Ovary (tissue), 9 donors: ENCODE data around the gene RPS6KA3. TPM values are rescaled to one million over a fixed set of nuclear protein-coding genes. Genes with fewer than 3 reads are reported as not detected.

Experiments
- DNase-seq, 5 donors: peaks; one replicate each; pipeline ENCODE4 v3.0.0-alpha.2; 2019 to 2020
- H3K27ac ChIP-seq, 2 donors: fragments of 200-600 bp; one replicate each; pipeline versions ENCODE4 v1.5.1 to v1.8.0; 2019 to 2022
- H3K27me3 ChIP-seq: fragments of 200-600 bp; one replicate; pipeline ENCODE4 v1.8.0; 2022
- H3K36me3 ChIP-seq: fragments of 200-600 bp; sonication (generic); one replicate; pipeline ENCODE4 v1.5.1; 2019
- H3K4me1 ChIP-seq: one replicate; pipeline ENCODE4 v1.8.1; 2013; ENCODE audit warnings: mild to moderate bottlenecking, moderate library complexity; ENCODE audit not compliant: insufficient read depth
- H3K4me3 ChIP-seq: fragments of 200-600 bp; sonication (generic); one replicate; pipeline ENCODE4 v1.5.1; 2017
- H3K9me3 ChIP-seq, 2 donors: fragments of 200-600 bp in 1 of 2; sonication (generic) in 1 of 2; one replicate each; pipeline versions ENCODE4 v1.5.1 to v1.8.1; 2013 to 2019; ENCODE audit warnings: mild to moderate bottlenecking in 1 of 2, moderate library complexity in 1 of 2
- EP300 ChIP-seq: sonication (generic); formaldehyde crosslinking; IDR thresholded peaks from one replicate; pipeline ENCODE4 v1.6.1; 2017; ENCODE audit warnings: antibody characterized with exemption
- POLR2A ChIP-seq: fragments of 450-650 bp; IDR thresholded peaks from one replicate; pipeline ENCODE4 v1.6.1; 2017; ENCODE audit warnings: antibody characterized with exemption, mild to moderate bottlenecking, moderate library complexity
- WGBS, 3 donors: extraction: QIAGEN DNeasy Blood & Tissue Kit in 1 of 3; methylation state at CpG; one replicate each; pipeline versions ENCODE4 v1.1.5 to v1.1.7; 2013 to 2017; 5-methylcytosine and 5-hydroxymethylcytosine counted together
- intact Hi-C, 4 donors: fragments of 100-400 bp; cut with DNase I; formaldehyde crosslinking; loops; one replicate each; pipeline versions ENCODE4 v1.11.0 to v1.15.1; 2022 to 2023
- polyA plus RNA-seq, 2 donors: library from polyadenylated mRNA; stranded (reverse); fragments of 200-250 nt in 1 of 2; fragments of 350-450 nt in 1 of 2; fragmentation: Illumina TruSeq in 1 of 2; extraction: RNeasy Lipid Tissue Mini Kit (QIAGEN cat#74804) in 1 of 2; gene quantifications; one replicate each; pipeline ENCODE4 v1.2.3, GENCODE V29; 2013 to 2014
- total RNA-seq, 7 donors: library from RNA; depleted of rRNA in 2 of 7; stranded (reverse); fragments of >200 nt in 2 of 7; fragmentation: NEBNext Ultra II Directional in 3 of 7; extraction: Animal tissue kit (Norgen Biotek cat#: 25700) in 3 of 7; gene quantifications; one replicate each; pipeline versions ENCODE4 v1.1.0 to v1.2.4, GENCODE V29; 2016 to 2023
- TF ChIP-seq, protein P1 (sequence below), 3 donors: fragments of 450-650 bp in 2 of 3; fragments of 200-600 bp in 1 of 3; IDR thresholded peaks; one replicate each; pipeline versions ENCODE4 v1.5.1 to v1.8.0; 2016 to 2022; ENCODE audit warnings: antibody characterized with exemption in 3 of 3, mild to moderate bottlenecking in 1 of 3
- donor health status: DM: no; HTN: no; CAD: no; lungs with moderate emphysema.
- donor health status: DM: no; HTN: no; CAD: no.
- donor health status: Bipolar disorder and iron deficiency.
- donor health status: DM: yes; HTN: yes; CAD: no.
- donor health status: DM: no; HTN: no; CAD: no.
- donor health status: DM: yes; HTN: yes; CAD: no.

Gene RPS6KA3
- total and polyA plus RNA-seq, 9 donors = 10.1 to 30.3 (median 26.6) TPM

- H3K4me1 ChIP-seq = no peaks in the 10 kb centered on the region
- TF ChIP-seq, protein P1, sequence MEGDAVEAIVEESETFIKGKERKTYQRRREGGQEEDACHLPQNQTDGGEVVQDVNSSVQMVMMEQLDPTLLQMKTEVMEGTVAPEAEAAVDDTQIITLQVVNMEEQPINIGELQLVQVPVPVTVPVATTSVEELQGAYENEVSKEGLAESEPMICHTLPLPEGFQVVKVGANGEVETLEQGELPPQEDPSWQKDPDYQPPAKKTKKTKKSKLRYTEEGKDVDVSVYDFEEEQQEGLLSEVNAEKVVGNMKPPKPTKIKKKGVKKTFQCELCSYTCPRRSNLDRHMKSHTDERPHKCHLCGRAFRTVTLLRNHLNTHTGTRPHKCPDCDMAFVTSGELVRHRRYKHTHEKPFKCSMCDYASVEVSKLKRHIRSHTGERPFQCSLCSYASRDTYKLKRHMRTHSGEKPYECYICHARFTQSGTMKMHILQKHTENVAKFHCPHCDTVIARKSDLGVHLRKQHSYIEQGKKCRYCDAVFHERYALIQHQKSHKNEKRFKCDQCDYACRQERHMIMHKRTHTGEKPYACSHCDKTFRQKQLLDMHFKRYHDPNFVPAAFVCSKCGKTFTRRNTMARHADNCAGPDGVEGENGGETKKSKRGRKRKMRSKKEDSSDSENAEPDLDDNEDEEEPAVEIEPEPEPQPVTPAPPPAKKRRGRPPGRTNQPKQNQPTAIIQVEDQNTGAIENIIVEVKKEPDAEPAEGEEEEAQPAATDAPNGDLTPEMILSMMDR (IDR thresholded peaks at IDR 0.05) = no peak
- TF ChIP-seq EP300 = no peak
- no peak for TF ChIP-seq POLR2A
- no peak overlapping the region for H3K27ac ChIP-seq
- no peak overlapping the region for H3K4me3 ChIP-seq
- intact Hi-C loops = no loop called here
- WGBS, 3 donors = 85 to 94% (median 86%) methylated on average over 3 of the region's 3 CpGs
- no peaks in the 10 kb centered on the region for H3K9me3 ChIP-seq
- DNase-seq = no peak
- H3K27me3 ChIP-seq = no peaks in the 10 kb centered on the region
- no peaks in the 10 kb centered on the region for H3K36me3 ChIP-seq
These were observed 115.0 kb downstream of the RPS6KA3 start for GRCh38 chrX:20151689-20152088.

DNA sequence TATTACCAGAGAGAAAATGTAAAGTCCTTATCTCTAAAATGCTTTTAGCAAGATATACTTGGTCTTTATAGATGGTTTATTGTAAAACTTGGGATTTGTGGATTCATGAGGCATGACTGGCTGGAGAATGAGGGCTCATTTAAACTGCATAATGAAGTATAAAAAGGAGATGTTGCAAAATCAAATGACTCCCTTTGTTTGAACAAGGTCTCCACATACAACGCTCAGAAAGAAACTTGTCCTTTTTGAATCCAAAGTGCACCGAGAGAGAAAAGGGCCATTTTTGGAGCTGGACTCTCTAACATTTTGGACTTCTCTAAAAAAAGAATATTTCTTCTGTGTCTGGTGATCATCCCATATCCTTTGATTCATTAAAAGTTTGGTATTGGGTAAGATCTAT is 117.4 kb downstream of the RPS6KA3 start:
- Histone ChIP-seq H3K4me1 (no peaks in the 10 kb centered on the region), H3K9me3 (no peaks in the 10 kb centered on the region), H3K36me3 (no peaks in the 10 kb centered on the region), H3K27me3 (no peaks in the 10 kb centered on the region), H3K4me3 (no peak overlapping the region), H3K27ac (no peak overlapping the region)
- intact Hi-C loops = no loop called here
- no peak for DNase-seq
- 84 to 92% (median 90%) methylated on average over 2 of the region's 2 CpGs for WGBS, 3 donors
- TF ChIP-seq EP300 = no peak
- TF ChIP-seq POLR2A = no peak
- TF ChIP-seq, protein P1 (IDR thresholded peaks at IDR 0.05) = no peak

GRCh38 chrX:20147561-20147960 is 119.1 kb downstream of the RPS6KA3 start:
- Histone ChIP-seq H3K4me3 (no peak overlapping the region), H3K4me1 (no peaks in the 10 kb centered on the region), H3K27ac (no peak overlapping the region), H3K27me3 (no peaks in the 10 kb centered on the region), H3K9me3 (no peaks in the 10 kb centered on the region), H3K36me3 (no peaks in the 10 kb centered on the region)
- 76 to 92% (median 90%) methylated on average over 1 of the region's 1 CpG for WGBS, 3 donors
- no peak for DNase-seq
- intact Hi-C loops = no loop called here
- TF ChIP-seq POLR2A = no peak

GRCh38 chrX:20144491-20144890 is 122.2 kb downstream of the RPS6KA3 start:
- Histone ChIP-seq H3K27me3 (no peaks in the 10 kb centered on the region), H3K4me3 (no peak overlapping the region), H3K27ac (no peak overlapping the region), H3K4me1 (peaks cover 4% of the 10 kb centered on the region), H3K9me3 (no peaks in the 10 kb centered on the region), H3K36me3 (no peaks in the 10 kb centered on the region)
- intact Hi-C loops = loop anchor here in 1 of 4 donors (5.0 kb wide), 1 partner anchor 123 kb away; the partner anchor contains the start of gene RPS6KA3
- TF ChIP-seq, protein P1 (IDR thresholded peaks at IDR 0.05) = no peak
- TF ChIP-seq EP300 (no peak), POLR2A (no peak)
- WGBS, 3 donors = 77 to 90% (median 89%) methylated on average over 3 of the region's 3 CpGs
- DNase-seq = no peak

DNA sequence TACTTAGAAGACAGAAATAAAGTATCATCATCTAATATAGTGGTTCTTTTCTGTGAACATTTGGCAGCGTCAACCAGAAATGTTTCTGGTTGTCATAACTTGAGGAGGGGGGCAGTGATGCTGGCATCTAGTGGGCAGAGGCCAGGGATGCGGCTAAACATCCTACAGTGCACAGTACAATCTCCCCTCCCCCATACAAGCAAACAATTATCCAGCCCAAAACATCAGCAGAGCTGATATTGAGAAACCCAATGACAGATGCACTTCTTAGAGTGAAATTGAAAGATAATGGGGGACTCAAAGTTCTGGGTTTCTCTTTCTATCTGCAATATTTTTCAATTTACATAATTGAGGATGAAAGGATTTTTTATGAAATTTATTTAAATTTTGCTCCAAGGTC is 123.1 kb downstream of the RPS6KA3 start:
- 46 to 57% (median 50%) methylated on average over 2 of the region's 2 CpGs for WGBS, 3 donors
- Histone ChIP-seq H3K9me3 (no peaks in the 10 kb centered on the region), H3K4me1 (peaks cover 7% of the 10 kb centered on the region), H3K27ac (no peak overlapping the region), H3K4me3 (no peak overlapping the region), H3K27me3 (no peaks in the 10 kb centered on the region), H3K36me3 (no peaks in the 10 kb centered on the region)
- no peak for DNase-seq
- TF ChIP-seq EP300 = no peak
- no peak for TF ChIP-seq POLR2A
- TF ChIP-seq, protein P1 (IDR thresholded peaks at IDR 0.05) = no peak
- intact Hi-C loops = loop anchor here in 1 of 4 donors (5.0 kb wide), 1 partner anchor 124 kb away; the partner anchor contains the start of gene RPS6KA3
